COLO668 (cell line): ENCODE data around the gene TRIM36.

Experiments
- DNase-seq: peaks from one replicate; lab custom pipeline; 2025; ENCODE audit not compliant: unreplicated experiment; lab: John Stamatoyannopoulos, UW

The TRIM36 gene, protein sequence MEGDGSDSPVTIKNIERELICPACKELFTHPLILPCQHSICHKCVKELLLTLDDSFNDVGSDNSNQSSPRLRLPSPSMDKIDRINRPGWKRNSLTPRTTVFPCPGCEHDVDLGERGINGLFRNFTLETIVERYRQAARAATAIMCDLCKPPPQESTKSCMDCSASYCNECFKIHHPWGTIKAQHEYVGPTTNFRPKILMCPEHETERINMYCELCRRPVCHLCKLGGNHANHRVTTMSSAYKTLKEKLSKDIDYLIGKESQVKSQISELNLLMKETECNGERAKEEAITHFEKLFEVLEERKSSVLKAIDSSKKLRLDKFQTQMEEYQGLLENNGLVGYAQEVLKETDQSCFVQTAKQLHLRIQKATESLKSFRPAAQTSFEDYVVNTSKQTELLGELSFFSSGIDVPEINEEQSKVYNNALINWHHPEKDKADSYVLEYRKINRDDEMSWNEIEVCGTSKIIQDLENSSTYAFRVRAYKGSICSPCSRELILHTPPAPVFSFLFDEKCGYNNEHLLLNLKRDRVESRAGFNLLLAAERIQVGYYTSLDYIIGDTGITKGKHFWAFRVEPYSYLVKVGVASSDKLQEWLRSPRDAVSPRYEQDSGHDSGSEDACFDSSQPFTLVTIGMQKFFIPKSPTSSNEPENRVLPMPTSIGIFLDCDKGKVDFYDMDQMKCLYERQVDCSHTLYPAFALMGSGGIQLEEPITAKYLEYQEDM

GRCh38 chr5:115169487-115170133 lies at the start of gene TRIM36:
Gene TRIM36, minus strand, starts transcription at chr5:115169908. Its CDS starts 274 bp downstream, at chr5:115169634.
- peak; percentile 95 for DNase-seq

- no peak for DNase-seq
These were observed 44.8 kb upstream of the TRIM36 start for GRCh38 chr5:115214541-115214940.

GRCh38 chr5:115209279-115209678 lies 39.6 kb upstream of the TRIM36 start:
- no peak for DNase-seq

GRCh38 chr5:115202952-115203351 lies 33.2 kb upstream of the TRIM36 start:
- DNase-seq, result no peak

DNA sequence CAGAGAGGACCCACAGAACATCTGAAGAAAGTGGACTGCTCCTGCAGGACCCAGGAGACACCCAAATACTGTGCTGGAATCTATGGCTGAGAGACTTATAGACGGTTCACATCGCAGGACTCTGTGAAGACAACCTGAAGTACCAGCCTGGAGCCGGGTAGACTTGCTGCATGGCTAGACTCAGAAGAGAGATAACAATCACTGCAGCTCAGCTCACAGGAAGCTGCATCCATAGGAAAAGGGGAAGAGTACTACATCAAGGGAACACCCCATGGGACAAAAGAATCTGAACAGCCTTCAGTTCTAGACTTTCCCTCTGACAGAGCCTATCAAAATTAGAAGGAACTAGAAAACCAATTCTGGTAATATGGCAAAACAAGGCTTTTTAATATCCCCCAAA lies 26.5 kb upstream of the TRIM36 start:
- DNase-seq, result no peak

DNA sequence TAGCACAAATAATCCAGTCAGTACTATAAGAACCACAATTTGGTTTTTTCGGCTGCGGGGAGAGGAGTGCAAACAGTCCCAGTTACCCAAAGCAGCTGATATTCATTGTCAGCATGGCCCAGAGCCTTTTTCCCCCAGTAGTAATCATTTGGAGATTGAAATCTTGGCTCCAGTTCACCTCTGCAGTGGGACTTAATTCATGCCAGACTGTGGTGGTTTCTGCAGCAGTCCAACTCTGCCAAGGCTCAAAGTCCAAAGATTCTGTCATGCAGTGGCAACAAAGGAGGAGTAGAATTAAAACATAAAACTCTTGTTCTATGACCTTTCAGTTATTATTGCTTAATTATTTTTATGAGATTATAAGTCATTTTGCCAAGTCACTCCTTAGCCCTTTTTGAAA lies 25.0 kb upstream of the TRIM36 start:
- DNase-seq, result no peak

GRCh38 chr5:115193295-115193694 lies 23.6 kb upstream of the TRIM36 start:
- no peak for DNase-seq

DNA sequence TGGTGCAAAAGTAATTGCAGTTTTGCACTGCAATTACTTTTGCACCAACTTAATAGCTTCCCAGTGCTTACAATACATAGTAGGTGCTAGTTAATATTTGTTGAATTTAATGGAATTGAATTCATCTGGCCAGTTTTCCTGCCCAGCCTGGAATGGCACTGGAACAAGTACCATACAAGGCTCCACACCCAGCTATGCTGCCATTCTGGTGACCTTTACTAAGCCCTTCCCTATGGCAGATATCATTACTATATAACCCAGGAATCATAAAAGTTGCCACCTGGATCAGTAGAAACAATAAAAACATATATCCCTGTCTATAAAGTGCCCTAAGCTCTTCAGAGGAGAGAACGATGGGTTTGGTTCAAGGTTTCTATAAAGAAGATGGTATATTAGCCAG lies 22.4 kb upstream of the TRIM36 start:
- no peak for DNase-seq

DNA sequence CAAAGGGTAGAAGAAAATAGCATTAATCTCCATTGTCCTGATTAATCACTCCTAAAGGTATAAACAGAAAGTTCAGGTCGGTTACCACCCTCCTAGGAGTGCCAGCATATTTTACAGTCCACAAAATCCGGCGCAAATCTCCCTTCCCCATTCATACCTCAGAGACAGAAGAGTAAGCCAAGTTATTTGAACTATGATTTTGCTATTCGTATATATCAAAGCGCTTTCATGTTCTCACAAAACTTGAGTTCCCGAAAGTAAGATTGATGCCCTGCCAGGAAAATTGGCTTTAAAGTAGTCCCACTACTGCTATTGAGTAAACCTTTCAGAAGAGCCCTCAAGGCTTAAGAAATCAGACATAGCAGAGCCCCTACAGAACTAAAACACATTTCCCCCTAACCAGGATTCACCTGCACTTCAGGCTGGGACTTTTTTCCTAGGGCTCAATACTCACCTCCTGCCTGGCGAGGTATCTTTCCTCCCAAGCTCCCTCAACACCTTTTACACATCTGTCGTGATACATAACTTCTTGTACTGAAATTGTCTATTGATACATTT lies 21.8 kb upstream of the TRIM36 start:
- no peak for DNase-seq

DNA sequence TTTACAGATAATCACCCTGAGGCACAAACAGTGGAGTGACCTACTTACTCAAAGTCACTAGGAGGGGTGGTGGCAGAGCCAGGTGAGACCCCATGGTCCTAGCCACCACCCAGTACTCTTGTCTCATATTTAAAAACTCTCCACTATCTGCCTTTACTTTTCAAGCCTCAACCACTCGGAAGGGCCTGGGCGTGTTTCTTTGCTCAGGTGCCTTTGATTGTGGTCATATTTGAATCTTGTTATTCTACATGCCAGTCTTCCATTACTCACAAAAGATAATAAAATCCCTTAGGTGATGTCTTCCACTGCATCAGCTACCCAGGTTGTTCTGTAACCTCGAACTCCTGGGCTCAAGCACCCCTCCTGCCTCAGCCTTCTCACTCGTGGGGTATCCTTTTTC lies 20.7 kb upstream of the TRIM36 start:
- no peak for DNase-seq

DNA sequence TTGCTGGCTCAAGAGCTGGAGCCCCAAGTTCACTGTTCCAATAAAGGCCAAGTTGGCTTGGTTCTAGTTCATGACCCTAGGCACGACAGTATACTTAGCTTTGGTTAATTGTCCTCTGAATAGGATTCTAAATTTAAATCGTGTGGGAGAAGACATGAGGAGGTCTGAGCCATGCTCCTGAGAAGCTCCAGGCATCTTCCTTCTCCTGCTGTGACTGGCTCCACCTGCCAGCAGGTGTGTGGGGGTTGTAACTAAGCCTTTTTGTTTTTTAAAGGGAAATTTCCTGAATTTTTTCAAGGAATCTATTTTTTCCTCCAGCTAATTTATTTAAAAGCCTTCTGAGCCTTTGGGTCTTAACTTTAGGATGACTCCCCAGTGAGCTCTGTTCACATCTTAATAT lies 20.2 kb upstream of the TRIM36 start:
- DNase-seq, result no peak

DNA sequence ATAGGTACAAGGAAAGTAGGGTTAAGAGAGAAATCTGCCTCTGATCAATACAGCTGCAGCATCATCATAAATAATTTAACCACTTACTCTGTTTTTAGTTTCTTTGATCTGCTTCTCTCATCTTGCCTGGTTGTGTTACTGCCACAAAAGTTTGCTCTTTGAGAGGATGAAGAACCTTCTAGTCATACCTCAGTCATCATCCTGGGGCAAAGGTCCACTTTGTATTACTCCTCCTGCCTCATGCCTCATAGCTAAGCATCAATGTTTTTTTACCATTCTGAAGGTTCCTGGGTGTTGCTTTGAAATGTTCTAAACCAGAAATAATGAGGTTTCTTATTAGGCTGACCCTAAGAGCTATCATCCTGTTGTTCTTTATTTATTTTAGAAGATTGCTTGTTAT lies 17.1 kb upstream of the TRIM36 start:
- no peak for DNase-seq

GRCh38 chr5:115184770-115185169 lies 15.1 kb upstream of the TRIM36 start:
- DNase-seq, result no peak

GRCh38 chr5:115181757-115182156 lies 12.0 kb upstream of the TRIM36 start:
- DNase-seq, result no peak

DNA sequence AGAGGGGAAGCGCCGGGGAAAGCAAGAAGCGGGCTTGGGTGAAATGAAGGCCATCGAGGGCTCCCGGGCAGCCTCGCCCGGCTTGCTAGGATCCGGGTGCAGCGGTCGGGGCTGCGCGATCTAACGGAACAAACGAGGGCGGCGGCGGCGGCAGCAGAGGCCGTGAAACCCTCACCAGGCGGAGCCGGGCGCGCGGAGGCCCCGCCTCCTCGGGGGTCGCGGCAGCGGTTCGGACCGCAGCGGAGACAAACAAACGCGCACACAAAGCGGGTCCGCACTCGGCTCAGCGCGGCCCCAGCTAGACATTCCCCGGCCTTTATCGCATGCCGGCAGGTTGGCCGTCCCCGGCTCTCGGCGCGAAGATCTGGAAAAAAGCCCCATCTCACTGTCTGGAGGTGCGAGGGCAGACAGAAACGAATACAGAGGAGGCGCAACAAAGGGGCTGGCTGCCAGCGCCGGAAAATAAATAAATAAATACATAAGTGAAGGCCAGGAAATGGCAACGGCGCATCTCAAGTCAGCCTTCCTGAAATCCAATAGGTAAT lies 10.5 kb upstream of the TRIM36 start:
- peak; percentile 60 for DNase-seq

- DNase-seq, result peak; percentile 28
These were observed 9.9 kb upstream of the TRIM36 start for GRCh38 chr5:115179394-115180164.

DNA sequence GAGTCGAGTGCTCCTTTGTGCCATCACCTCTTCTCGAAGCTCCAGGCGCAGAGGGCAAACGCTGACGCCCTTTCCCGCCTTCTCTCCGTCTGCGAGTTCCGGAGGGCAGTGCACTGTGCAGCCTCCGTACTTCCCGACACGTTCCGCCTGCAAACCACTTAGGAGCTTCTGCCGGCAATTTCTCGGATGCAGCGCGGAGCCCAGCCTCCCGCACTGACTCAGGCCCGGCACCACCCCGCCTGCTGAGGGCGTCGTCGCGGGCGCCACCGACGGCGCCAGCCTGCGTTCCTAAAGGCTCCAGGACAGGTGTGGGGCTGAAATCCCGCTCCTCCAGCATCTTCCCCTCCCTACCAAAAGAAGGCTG lies 9.3 kb upstream of the TRIM36 start:
- no peak for DNase-seq

DNA sequence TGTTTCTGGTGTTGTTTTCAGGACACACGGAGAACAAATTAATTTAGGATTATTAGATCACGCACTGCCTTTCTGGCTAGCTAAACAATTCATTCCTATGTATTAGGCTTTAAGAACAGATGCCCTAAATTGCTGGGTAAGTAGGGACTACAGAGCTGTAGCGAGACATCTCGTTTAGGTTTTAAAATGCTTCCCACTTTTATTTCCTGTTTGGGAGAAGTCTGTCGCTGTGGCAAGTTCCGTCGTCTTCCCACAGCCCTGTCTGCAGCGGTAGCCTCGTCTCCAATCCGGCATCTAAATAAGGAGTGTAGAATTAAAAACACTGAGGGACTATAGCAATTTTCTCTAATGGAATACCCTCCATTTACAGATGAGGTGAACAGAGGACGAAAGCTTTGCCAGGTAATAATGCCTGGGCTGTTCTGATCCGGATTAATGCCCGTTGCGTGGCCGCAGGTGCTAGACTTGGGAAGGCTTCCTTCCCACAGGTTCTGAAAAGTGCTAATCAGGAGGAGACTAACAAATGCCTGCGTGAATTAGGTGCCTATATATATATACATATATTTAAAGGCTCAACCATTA lies 1.3 kb upstream of the TRIM36 start:
- DNase-seq, result no peak

GRCh38 chr5:115170134-115170928 lies 623 bp upstream of the TRIM36 start:
- DNase-seq, result peak; percentile 78
